DOHH2 (cell line): ENCODE results near the gene CTAG2.
"Not testable (repeated sequence)": the region's sequence is repeated elsewhere in the genome, so short reads cannot be mapped to it uniquely, and the experiment has no call there.

Source experiments
- H3F3A ChIP-seq: fragments of 200-600 bp; sonication (generic), shearing (Covaris generic); 2 replicates; pipeline ENCODE4 v1.6.0; 2016; ENCODE audit warnings: antibody characterized with exemption, mild to moderate bottlenecking; ENCODE audit not compliant: control insufficient read depth, insufficient read depth
- H3K27ac ChIP-seq: fragments of 200-600 bp; sonication (generic); 2 replicates; pipeline ENCODE4 v1.5.1; 2014; ENCODE audit warnings: low read depth, mild to moderate bottlenecking, low read length, moderate library complexity
- H3K27me3 ChIP-seq: fragments of 200-600 bp; sonication (generic); 2 replicates; pipeline ENCODE4 v1.6.1; 2014; ENCODE audit warnings: mild to moderate bottlenecking, low read length, mixed read lengths; ENCODE audit not compliant: control insufficient read depth
- H3K36me3 ChIP-seq: fragments of 200-600 bp; sonication (generic); 2 replicates; pipeline ENCODE4 v1.6.1; 2014; ENCODE audit warnings: mild to moderate bottlenecking, low read length, moderate library complexity, mixed read lengths; ENCODE audit not compliant: control insufficient read depth
- H3K4me1 ChIP-seq: fragments of 200-600 bp; sonication (generic); 2 replicates; pipeline ENCODE4 v1.6.1; 2014; ENCODE audit warnings: mild to moderate bottlenecking, low read length, mixed read lengths; ENCODE audit not compliant: control insufficient read depth
- H3K4me2 ChIP-seq: fragments of 200-600 bp; sonication (generic); 2 replicates; pipeline ENCODE4 v1.6.0; 2014; ENCODE audit warnings: mild to moderate bottlenecking, low read length, moderate library complexity
- H3K4me3 ChIP-seq: fragments of 200-600 bp; sonication (generic); 2 replicates; pipeline ENCODE4 v1.5.1; 2014; ENCODE audit warnings: mild to moderate bottlenecking, low read length, mixed read lengths
- H3K79me2 ChIP-seq: fragments of 200-600 bp; sonication (generic); 2 replicates; pipeline ENCODE4 v1.6.1; 2014; ENCODE audit warnings: mild to moderate bottlenecking, low read length, mixed read lengths; ENCODE audit not compliant: control insufficient read depth
- H3K9me2 ChIP-seq: fragments of 200-600 bp; sonication (generic); replicated peaks from 2 replicates; pipeline ENCODE4 v1.6.1; 2014; ENCODE audit warnings: mild to moderate bottlenecking, low read length, mixed read lengths; ENCODE audit not compliant: control insufficient read depth
- H3K9me3 ChIP-seq: fragments of 200-600 bp; sonication (generic); 2 replicates; pipeline ENCODE4 v1.6.1; 2014; ENCODE audit warnings: antibody characterized with exemption, low read length, mixed read lengths; ENCODE audit not compliant: control insufficient read depth, insufficient read depth
- H4K20me1 ChIP-seq: fragments of 200-600 bp; sonication (generic); 2 replicates; pipeline ENCODE4 v1.6.0; 2014; ENCODE audit warnings: low read depth, mild to moderate bottlenecking, antibody characterized with exemption, low read length, moderate library complexity; ENCODE audit not compliant: control insufficient read depth, insufficient read depth
- EZH2phosphoT487 ChIP-seq: fragments of 200-600 bp; sonication (generic); IDR thresholded peaks from 2 replicates; pipeline ENCODE4 v1.6.1; 2017; ENCODE audit warnings: borderline replicate concordance, mild to moderate bottlenecking, antibody characterized with exemption, low read length, moderate library complexity, mixed read lengths
- TF ChIP-seq, protein P1 (sequence below): fragments of 200-600 bp; sonication (generic); IDR thresholded peaks from one replicate; pipeline ENCODE4 v1.5.1; 2014; ENCODE audit warnings: antibody characterized with exemption, mild to moderate bottlenecking, low read depth, low read length; ENCODE audit not compliant: poor library complexity, severe bottlenecking

Gene CTAG2

DNA sequence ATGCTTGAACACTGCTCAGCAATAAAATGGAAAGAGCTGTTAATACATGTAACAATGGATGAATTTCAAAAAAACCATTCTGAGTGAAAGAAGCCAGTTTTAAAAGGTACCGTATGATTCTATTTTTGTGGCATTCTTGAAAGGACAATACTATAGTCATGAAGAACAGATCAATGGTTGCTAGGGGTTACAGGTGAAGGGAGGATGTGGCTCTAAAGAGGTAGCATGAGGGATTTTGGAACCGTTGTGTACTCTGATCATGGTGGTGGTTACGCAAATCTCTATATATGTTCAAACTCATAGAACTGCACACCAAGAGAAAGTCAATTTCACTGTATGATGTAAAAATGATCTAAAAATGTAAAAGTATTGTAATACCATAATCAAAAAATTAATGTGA, 40.0 kb upstream of the CTAG2 start:
- no peak overlapping the region for H3K4me3 ChIP-seq
- peaks cover 14% of the 10 kb centered on the region for H3K4me1 ChIP-seq
- H4K20me1 ChIP-seq, result no peaks in the 10 kb centered on the region
- no peaks in the 10 kb centered on the region; the same call in 1 of the 2 replicates for H3K36me3 ChIP-seq
- H3K79me2 ChIP-seq, result no peaks in the 10 kb centered on the region
- H3F3A ChIP-seq, result no peaks in the 10 kb centered on the region
- no peak overlapping the region for H3K4me2 ChIP-seq
- no peaks in the 10 kb centered on the region for H3K27me3 ChIP-seq
- no peaks in the 10 kb centered on the region for H3K9me3 ChIP-seq
- H3K27ac ChIP-seq, result no peak overlapping the region
- TF ChIP-seq, protein P1, sequence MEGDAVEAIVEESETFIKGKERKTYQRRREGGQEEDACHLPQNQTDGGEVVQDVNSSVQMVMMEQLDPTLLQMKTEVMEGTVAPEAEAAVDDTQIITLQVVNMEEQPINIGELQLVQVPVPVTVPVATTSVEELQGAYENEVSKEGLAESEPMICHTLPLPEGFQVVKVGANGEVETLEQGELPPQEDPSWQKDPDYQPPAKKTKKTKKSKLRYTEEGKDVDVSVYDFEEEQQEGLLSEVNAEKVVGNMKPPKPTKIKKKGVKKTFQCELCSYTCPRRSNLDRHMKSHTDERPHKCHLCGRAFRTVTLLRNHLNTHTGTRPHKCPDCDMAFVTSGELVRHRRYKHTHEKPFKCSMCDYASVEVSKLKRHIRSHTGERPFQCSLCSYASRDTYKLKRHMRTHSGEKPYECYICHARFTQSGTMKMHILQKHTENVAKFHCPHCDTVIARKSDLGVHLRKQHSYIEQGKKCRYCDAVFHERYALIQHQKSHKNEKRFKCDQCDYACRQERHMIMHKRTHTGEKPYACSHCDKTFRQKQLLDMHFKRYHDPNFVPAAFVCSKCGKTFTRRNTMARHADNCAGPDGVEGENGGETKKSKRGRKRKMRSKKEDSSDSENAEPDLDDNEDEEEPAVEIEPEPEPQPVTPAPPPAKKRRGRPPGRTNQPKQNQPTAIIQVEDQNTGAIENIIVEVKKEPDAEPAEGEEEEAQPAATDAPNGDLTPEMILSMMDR, result no peak
- TF ChIP-seq EZH2phosphoT487, result no peak
- no peaks in the 10 kb centered on the region for H3K9me2 ChIP-seq

DNA sequence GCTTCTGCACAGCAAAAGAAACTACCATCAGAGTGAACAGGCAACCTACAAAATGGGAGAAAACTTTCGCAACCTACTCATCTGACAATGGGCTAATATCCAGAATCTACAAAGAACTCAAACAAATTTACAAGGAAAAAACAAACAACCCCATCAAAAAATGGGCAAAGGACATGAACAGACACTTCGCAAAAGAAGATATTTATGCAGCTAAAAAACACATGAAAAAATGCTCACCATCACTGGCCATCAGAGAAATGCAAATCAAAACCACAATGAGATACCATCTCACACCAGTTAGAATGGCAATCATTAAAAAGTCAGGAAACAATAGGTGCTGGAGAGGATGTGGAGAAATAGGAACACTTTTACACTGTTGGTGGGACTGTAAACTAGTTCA, 37.1 kb upstream of the CTAG2 start:
- peaks cover 11% of the 10 kb centered on the region for H3K4me1 ChIP-seq
- H3K79me2 ChIP-seq, result not testable (repeated sequence)

DNA sequence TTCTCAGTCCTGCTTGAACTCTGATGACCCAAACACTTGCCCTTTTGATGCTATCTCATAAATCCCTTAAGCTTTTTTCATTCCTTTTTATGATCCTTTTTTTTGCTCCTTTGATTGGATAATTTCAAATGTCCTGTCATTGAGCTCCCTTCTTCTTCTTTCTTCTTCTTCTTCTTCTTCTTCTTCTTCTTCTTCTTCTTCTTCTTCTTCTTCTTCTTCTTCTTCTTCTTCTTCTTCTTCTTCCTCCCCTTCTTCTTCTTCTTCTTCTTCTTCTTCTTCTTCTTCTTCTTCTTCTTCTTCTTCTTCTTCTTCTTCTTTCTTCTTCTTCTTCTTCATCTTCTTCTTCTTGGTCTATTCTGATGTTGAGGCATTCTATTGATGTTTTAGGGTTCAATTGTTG, 18.7 kb upstream of the CTAG2 start:
- not testable (repeated sequence) for H3K4me2 ChIP-seq, H3K36me3 ChIP-seq, H3K4me1 ChIP-seq, H3K9me2 ChIP-seq, H3K4me3 ChIP-seq, H3K79me2 ChIP-seq, H3K9me3 ChIP-seq, H3F3A ChIP-seq, H3K27ac ChIP-seq, H3K27me3 ChIP-seq, H4K20me1 ChIP-seq

More for the DNA sequence above, 37.1 kb upstream of the CTAG2 start:
- not testable (repeated sequence) for H3K27ac ChIP-seq, H4K20me1 ChIP-seq, H3K9me3 ChIP-seq, H3K4me2 ChIP-seq, H3K9me2 ChIP-seq, H3K4me3 ChIP-seq, H3K36me3 ChIP-seq, H3F3A ChIP-seq, H3K27me3 ChIP-seq

DNA sequence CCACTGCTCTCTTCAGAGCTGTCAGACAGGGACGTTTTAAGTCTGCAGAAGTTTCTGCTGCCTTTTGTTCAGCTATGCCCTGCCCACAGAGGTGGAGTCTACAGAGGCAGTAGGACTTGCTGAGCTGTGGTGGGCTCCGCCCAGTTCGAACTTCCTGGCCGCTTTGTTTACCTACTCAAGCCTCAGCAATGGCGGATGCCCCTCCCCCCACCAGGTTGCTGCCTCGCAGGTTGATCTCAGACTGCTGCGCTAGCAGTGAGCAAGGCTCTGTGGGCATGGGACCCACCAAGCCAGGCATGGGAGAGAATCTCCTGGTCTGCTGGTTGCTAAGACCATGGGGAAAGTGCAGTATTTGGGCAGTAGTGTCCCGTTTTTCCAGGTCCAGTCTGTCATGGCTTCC, 17.5 kb upstream of the CTAG2 start:
- not testable (repeated sequence) for H3K4me1 ChIP-seq, H3F3A ChIP-seq, H4K20me1 ChIP-seq, H3K9me3 ChIP-seq, H3K27me3 ChIP-seq, H3K9me2 ChIP-seq, H3K27ac ChIP-seq, H3K36me3 ChIP-seq, H3K4me2 ChIP-seq, H3K4me3 ChIP-seq, H3K79me2 ChIP-seq

GRCh38 chrX:154661899-154662298, 8.5 kb upstream of the CTAG2 start:
- Histone ChIP-seq H3K9me3 (no peaks in the 10 kb centered on the region), H3K4me3 (no peak overlapping the region), H4K20me1 (no peaks in the 10 kb centered on the region), H3K27ac (no peak overlapping the region), H3K4me2 (no peak overlapping the region), H3K27me3 (no peaks in the 10 kb centered on the region), H3K9me2 (no peaks in the 10 kb centered on the region), H3K4me1 (no peaks in the 10 kb centered on the region), H3F3A (no peaks in the 10 kb centered on the region), H3K36me3 (no peaks in the 10 kb centered on the region), H3K79me2 (no peaks in the 10 kb centered on the region)
- TF ChIP-seq, protein P1, result no peak
- no peak for TF ChIP-seq EZH2phosphoT487
